Naive B cell (primary cell): ENCODE results near the gene CCDC194. TPM values are rescaled to one million over a fixed set of nuclear protein-coding genes. Genes with fewer than 3 reads are reported as not detected.

Experiments
- ATAC-seq, 2 donors: fragments of 150-1000 bp; cut with Tn5 transposase; 2 replicates each; pipeline ENCODE4 v1.10.0; 2021; ENCODE audit warnings: low read depth in 2 of 2, mild to moderate bottlenecking in 2 of 2, moderate library complexity in 2 of 2
- DNase-seq: peaks from one replicate; pipeline ENCODE4 v3.0.0; 2022
- H3K27ac Mint-ChIP-seq, 6 donors: one replicate each; pipeline ENCODE4 v1.8.0; 2020 to 2022; ENCODE audit warnings: mild to moderate bottlenecking in 6 of 6, mixed read lengths in 6 of 6, moderate library complexity in 5 of 6, inconsistent platforms in 2 of 6
- H3K27me3 Mint-ChIP-seq, 3 donors: one replicate each; pipeline ENCODE4 v1.8.0; 2021 to 2022; ENCODE audit warnings: mixed read lengths in 3 of 3, mild to moderate bottlenecking in 1 of 3
- H3K36me3 Mint-ChIP-seq, 2 donors: one replicate each; pipeline ENCODE4 v1.8.0; 2020 to 2022; ENCODE audit warnings: mixed read lengths in 2 of 2, inconsistent platforms in 1 of 2, mild to moderate bottlenecking in 1 of 2
- H3K4me1 Mint-ChIP-seq, 3 donors: one replicate each; pipeline ENCODE4 v1.8.0; 2020 to 2022; ENCODE audit warnings: mixed read lengths in 3 of 3, inconsistent platforms in 1 of 3, mild to moderate bottlenecking in 1 of 3, moderate library complexity in 1 of 3
- H3K4me3 Mint-ChIP-seq, 8 donors: one replicate each; pipeline ENCODE4 v1.8.0; 2020 to 2022; ENCODE audit warnings: mild to moderate bottlenecking in 8 of 8, mixed read lengths in 8 of 8, moderate library complexity in 8 of 8, inconsistent platforms in 2 of 8
- H3K9me3 Mint-ChIP-seq, 7 donors: one replicate each; pipeline ENCODE4 v1.8.0; 2020 to 2022; ENCODE audit warnings: mixed read lengths in 7 of 7, mild to moderate bottlenecking in 5 of 7, inconsistent platforms in 2 of 7, moderate library complexity in 1 of 7
- polyA plus RNA-seq, 6 donors: library from polyadenylated mRNA; unstranded; fragments of 300-500 nt; fragmentation: Illumina TruSeq; gene quantifications; one replicate each; pipeline ENCODE4 v1.2.3, GENCODE V29; 2021; ENCODE audit warnings: low read depth in 6 of 6

Gene CCDC194
- polyA plus RNA-seq, 6 donors from 2014 or later = not detected

DNA sequence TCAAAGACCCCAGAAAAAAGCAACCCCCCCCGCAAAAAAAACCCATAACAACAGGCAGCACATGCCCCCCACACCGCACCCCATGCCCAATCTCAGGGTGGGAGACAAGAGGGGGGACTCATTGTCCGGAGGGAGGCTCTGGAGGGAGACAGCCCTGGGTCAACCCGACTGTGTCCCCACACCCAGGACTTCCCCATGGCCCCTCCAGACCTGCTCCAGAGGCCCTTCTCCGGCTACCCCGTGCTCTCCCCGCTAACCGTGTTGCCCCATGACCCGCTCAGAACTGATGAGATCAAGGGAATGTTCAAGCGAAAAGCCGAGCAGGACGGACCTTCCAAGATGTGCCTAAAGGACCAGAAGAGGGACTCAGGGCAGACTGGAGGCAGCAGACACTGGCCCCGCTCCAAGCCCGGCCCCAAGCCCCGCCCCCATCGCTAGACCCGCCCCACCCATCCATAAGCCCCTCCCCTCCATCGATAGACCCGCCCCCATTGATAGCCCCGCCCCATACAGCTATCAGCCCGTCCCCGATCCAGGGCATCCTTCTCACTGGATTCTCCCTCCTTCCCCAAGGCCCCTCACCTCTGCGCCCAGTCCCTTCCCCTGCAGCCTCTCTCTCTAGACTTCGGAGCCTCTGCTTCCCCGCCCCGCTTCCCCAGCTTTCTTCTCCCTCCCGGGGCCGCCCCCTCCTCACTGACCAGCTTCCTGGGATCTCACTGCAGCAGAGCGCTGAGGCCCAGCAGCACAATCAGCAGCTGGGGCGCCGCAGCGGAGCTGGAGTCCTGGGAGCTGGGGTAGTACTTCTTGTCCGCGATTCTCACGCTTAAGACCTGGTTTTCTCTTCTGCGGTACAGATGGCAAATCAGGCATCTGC is 9.2 kb upstream of the CCDC194 start:
- H3K27ac Mint-ChIP-seq = peak overlapping the region in 2 of 6 donors; percentile 75 to 83
- peaks cover 37 to 51% (median 39%) of the 10 kb centered on the region in 3 donors for H3K4me1 Mint-ChIP-seq
- ATAC-seq (no peak), DNase-seq (no peak)
- no peaks in the 10 kb centered on the region for H3K36me3 Mint-ChIP-seq
- peak overlapping the region; percentile 85 to 100 (median 96) for H3K4me3 Mint-ChIP-seq
- no peaks in the 10 kb centered on the region for H3K27me3 Mint-ChIP-seq
- H3K9me3 Mint-ChIP-seq = no peaks in the 10 kb centered on the region

DNA sequence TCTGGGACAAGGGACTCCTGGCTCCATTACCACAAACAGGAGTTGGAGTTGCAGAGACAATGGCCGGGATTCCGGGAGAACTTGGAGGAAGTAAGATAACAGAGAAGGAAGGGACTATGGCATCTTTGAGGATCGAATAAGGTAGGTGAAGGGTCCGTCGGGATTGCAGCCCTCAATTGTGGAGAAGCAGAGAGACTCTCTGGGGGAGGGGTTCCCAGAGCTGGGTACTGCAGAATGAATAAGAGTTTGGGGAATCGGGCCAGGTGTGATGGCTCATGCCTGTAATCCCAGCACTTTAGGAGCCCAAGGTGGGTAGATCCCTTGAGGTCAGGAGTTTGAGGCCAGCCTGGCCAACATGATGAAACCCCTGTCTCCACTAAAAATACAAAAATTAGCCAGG is 7.6 kb upstream of the CCDC194 start:
- no peaks in the 10 kb centered on the region for H3K36me3 Mint-ChIP-seq

DNA sequence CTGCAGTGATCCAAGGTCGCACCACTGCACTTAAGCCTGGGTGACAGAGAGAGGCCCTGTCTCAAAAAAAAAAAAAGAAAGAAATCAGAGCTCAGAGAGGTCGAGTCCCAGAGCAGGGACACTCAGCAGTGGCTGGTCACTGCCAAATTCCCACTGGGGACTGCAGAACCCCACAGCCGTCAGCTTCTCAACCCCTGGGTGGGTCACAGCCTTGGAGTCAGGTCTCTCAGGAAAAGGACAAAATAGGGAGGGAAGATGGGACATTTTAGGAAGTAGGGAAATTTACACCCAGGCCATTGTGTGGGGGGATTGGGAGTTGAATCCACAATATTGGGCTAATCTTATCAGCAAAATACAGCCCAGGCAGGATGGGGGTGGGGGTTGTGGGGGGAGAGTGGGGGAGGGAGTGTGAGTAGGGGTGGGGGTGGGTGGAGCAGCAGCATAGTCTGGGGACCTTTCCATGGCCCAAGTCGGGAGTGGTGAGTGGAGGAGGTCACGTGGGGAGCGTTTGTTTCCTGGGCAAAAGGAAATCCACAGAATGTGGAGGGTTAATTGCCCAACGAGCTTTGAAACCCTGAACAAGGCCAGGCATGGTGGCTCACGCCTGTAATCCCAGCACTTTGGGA is 5.0 kb upstream of the CCDC194 start:
- Mint-ChIP-seq H3K36me3 (no peaks in the 10 kb centered on the region), H3K9me3 (no peaks in the 10 kb centered on the region)
- no peak for ATAC-seq

More for the DNA sequence above, 7.6 kb upstream of the CCDC194 start:
- DNase-seq (no peak), ATAC-seq (no peak)
- Mint-ChIP-seq H3K9me3 (no peaks in the 10 kb centered on the region), H3K27ac (peak overlapping the region in 3 of 6 donors; percentile 54 to 76 (median 75)), H3K27me3 (no peaks in the 10 kb centered on the region), H3K4me3 (peak overlapping the region in 3 of 8 donors; percentile 42 to 74 (median 51)), H3K4me1 (peaks cover 25 to 35% (median 26%) of the 10 kb centered on the region in 3 donors)

DNA sequence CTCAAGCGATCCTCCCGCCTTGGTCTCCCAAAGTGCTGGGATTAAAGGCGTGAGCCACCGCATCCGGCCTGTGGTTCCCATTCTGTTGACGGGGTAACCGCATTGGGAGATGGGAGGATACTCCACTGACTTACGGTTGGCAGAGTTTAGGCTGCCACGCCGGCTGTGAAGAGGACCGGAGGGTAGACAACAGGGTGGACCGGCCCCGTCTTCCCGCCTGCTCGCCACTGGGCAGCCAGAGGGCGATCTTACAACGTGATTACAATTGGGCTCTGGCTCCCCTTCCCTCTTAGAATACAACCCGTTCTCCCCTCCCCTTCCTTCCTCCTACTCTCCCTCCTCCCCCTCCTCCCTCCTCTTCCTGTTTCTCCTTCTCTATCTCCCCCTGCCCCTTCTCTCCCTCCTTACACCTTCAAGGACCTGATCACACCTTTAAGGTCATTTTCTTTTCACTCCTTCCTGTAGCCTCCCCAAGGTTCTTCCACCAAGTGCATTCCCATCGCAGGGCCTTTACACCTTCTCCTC is 957 bp upstream of the CCDC194 start:
- Mint-ChIP-seq H3K4me1 (peaks cover 19 to 28% (median 22%) of the 10 kb centered on the region in 3 donors), H3K27me3 (peaks cover 0 to 6% (median 0%) of the 10 kb centered on the region in 3 donors), H3K9me3 (no peaks in the 10 kb centered on the region), H3K27ac (peak overlapping the region in 4 of 6 donors; percentile 54 to 91 (median 74)), H3K36me3 (no peaks in the 10 kb centered on the region), H3K4me3 (peak overlapping the region in 3 of 8 donors; percentile 16 to 65 (median 36))
- DNase-seq (no peak), ATAC-seq (no peak)

More for the DNA sequence above, 5.0 kb upstream of the CCDC194 start:
- no peak for DNase-seq
- Mint-ChIP-seq H3K4me1 (peaks cover 18 to 26% (median 20%) of the 10 kb centered on the region in 3 donors), H3K27ac (no peak overlapping the region), H3K4me3 (no peak overlapping the region), H3K27me3 (no peaks in the 10 kb centered on the region)

DNA sequence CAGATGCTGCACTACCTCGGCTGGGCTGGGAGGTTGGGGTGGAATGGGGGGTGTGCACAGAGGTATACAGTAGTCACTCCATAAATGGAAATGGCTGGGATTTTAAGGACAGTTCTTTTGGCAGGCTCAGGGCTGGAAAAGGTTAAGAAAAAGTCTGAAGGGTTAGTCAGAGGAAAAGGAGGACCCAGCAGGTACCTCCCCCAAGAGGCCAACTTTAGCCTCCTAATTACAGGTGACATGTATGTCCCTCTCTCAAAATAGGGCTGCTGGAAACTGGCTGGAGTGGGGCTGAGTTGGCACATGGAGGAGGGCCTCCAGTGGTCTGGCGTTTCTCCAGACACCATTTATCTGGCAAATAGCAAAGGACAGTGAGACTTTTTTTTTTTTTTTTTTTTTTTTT is 994 bp downstream of the CCDC194 start:
- Mint-ChIP-seq H3K27ac (no peak overlapping the region), H3K27me3 (peaks cover 0 to 6% (median 0%) of the 10 kb centered on the region in 3 donors), H3K9me3 (peaks cover 0 to 6% (median 4%) of the 10 kb centered on the region in 7 donors), H3K36me3 (no peaks in the 10 kb centered on the region), H3K4me3 (peak overlapping the region in 2 of 8 donors; percentile 3 to 59), H3K4me1 (peaks cover 19 to 27% (median 22%) of the 10 kb centered on the region in 3 donors)
- ATAC-seq = no peak
- DNase-seq = no peak

DNA sequence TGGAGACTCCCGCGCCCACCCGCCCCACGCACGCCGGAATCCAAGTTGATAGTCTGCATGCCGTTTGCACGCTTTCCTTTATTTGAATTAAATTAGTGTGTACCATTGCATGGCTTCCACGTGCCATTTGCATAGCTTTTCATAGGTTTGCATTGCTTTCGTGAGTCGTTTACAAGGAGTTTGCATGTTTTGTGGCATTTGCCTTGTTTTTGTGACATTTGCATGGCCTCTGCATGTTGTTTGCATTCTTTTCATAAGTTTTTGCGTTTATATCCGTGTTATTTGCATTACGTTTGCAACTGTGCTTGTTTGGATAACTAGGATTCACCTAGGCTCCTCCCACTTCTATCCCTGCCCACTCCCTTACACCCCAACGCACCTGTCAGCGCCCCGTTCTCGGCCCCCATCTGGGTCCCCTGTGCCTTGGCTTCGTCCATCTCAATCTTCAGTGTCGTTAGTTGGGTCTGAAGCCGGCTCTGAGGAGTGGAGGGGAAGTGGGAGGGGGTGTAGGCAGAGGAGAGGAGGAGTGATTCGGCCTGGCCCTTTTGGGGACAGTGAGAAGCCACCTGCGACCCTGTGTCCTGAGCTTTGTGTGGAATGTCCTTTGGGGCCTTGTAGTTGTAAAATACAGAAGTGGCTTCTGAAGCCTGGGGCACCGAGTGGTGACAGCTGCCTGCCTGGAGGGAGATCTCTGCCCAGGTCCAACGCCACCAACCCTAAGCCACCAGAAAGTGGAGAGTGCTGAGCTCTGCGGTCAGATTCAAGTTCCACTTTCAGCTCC is 2.4 kb downstream of the CCDC194 start:
- peak; percentile 17 to 21 for ATAC-seq
- DNase-seq = no peak
- H3K4me3 Mint-ChIP-seq = peak overlapping the region; percentile 44 to 95 (median 89)
- peak overlapping the region in 2 of 6 donors; percentile 32 to 76 for H3K27ac Mint-ChIP-seq
- H3K36me3 Mint-ChIP-seq = no peaks in the 10 kb centered on the region
- H3K4me1 Mint-ChIP-seq = peaks cover 19 to 27% (median 22%) of the 10 kb centered on the region in 3 donors
- H3K9me3 Mint-ChIP-seq = peaks cover 0 to 6% (median 4%) of the 10 kb centered on the region in 7 donors
- H3K27me3 Mint-ChIP-seq = peaks cover 0 to 6% (median 0%) of the 10 kb centered on the region in 3 donors

DNA sequence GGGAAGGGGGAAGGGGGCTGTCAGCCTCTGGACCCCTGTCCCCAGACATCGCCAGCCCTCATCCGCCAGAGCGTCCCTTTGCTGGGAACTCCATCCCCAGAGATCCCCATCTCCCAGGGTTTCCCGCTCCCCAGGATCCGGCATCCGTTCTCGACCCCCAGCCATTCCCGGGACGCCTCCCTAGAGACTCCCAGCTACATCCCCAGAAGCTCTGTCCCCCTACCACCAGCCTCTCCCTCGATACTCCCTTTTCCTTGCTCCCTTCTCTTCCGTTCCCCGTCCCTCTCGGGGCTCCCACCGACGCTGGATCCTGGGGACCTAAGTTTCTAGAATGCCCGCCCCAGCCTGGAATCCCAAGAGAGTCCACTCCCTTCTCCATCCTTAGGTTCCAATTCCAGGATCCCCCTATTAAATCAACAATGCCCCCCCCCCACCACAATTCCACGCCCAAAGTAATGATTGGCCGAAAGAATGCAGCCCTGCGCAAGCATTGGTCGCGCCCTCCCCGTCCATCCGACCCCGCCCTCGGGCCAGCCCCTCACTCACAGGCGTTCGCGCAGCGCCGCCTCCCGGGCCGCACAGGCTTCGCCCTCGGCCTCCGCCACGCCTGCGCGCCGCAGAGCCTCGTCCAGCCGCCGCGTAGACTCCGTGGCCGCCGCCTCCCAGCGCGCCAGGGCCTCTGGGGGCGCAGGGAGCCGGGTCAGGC is 3.2 kb downstream of the CCDC194 start:
- ATAC-seq = peak; percentile 99
- Mint-ChIP-seq H3K4me1 (peaks cover 22 to 30% (median 22%) of the 10 kb centered on the region in 3 donors), H3K4me3 (peak overlapping the region; percentile 86 to 95 (median 91)), H3K27ac (peak overlapping the region in 4 of 6 donors; percentile 16 to 78 (median 47)), H3K9me3 (peaks cover 0 to 6% (median 4%) of the 10 kb centered on the region in 7 donors), H3K36me3 (no peaks in the 10 kb centered on the region), H3K27me3 (peaks cover 0 to 6% (median 0%) of the 10 kb centered on the region in 3 donors)
- DNase-seq = peak; percentile 86

DNA sequence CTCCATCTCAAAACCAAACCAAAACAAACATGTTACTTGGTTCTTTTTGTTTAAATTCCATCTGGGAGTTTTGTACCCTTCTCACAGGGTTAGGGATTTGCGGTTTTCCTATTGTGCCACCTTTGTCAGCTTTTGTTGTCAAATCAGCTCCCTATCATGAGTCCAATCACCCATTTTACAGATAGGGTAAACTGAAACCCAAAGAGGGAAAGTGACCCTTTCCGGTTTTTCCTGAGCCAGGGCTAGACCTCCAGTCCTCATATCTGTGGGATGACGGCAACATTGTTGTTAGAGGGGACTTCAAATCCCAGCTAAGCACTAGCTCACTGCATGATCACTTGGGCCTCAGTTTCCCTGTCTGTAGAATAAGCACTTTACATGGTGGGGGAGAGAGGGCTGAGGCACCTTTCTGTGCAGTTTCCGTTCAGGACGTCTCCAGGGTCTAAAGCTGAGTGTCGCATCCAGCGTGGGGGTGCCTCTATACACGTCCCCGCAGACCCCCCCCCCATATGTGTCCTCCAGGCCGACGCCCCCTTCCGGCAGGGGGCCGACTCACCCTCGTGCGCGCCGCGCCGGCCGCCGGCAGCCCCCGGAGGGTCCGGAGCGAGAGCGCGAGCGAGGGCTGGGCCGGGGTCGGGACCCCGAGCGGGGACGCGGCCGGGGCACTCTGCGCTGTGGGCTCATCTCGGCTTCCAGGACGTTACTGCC is 3.9 kb downstream of the CCDC194 start:
- H3K4me3 Mint-ChIP-seq = peak overlapping the region; percentile 15 to 94 (median 82)
- H3K27ac Mint-ChIP-seq = no peak overlapping the region
- peaks cover 0 to 6% (median 4%) of the 10 kb centered on the region in 7 donors for H3K9me3 Mint-ChIP-seq
- H3K4me1 Mint-ChIP-seq = peaks cover 18 to 26% (median 19%) of the 10 kb centered on the region in 3 donors
- ATAC-seq = no peak
- peaks cover 0 to 6% (median 0%) of the 10 kb centered on the region in 3 donors for H3K27me3 Mint-ChIP-seq
- no peaks in the 10 kb centered on the region for H3K36me3 Mint-ChIP-seq
- DNase-seq = no peak

DNA sequence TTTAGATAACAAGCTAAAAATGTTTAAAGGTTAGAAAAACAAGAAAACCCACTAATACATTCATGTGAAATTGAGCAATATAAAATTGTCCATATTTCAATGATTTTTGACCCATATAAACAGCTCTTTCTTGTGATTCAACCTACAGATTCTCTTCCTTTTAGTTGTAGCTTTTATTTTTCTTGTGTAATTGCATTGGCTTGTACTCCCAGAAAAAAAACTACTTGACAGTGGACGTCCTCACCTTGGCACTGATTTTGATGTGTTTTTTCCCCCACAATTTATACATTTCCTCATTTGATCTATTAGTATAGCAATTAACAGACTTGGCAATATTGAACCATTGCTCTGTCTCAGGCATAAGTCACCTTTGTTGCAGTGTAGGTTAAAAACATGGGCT is 4.7 kb downstream of the CCDC194 start:
- peaks cover 0 to 6% (median 0%) of the 10 kb centered on the region in 3 donors for H3K27me3 Mint-ChIP-seq
- H3K36me3 Mint-ChIP-seq = no peaks in the 10 kb centered on the region
- no peak for ATAC-seq
- peaks cover 14 to 18% (median 16%) of the 10 kb centered on the region in 3 donors for H3K4me1 Mint-ChIP-seq
- H3K9me3 Mint-ChIP-seq = peaks cover 0 to 6% (median 4%) of the 10 kb centered on the region in 7 donors
- H3K27ac Mint-ChIP-seq = no peak overlapping the region
- no peak for DNase-seq
- H3K4me3 Mint-ChIP-seq = peak overlapping the region in 6 of 8 donors; percentile 6 to 91 (median 26)

DNA sequence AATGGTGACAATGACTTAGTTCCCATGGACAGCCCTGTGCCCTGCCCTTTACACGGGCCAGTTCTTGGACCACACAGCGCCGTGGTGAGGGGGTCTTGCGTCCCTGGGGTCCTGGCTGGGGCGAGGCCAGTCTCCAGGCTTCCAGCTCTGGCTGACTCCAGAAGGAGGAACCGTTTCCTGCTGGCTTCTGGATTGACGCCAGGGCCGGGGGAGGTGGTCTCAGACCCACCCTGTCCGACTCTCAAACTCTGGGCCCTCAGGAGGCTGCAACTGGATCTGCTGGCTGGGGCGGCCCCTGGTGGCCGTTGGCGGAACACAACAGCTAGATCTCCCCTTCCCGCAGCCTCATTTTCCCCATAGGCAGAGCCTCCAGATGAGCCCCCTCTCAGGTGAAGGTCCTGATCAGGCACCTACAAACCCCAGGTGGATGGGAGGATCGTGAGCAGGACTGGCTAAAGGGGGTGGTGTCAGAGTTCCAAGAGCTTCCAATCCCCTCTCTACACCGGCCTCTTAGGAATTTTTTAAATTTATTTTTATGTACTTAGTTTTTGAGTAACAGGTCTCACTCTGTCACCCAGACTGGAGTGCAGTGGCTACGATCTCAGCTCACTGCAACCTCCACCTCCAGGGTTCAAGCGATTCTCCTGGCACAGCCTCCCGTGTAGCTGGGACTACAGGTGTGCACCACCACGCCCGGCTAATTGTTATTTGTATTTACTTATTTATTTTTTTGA is 8.0 kb downstream of the CCDC194 start:
- Mint-ChIP-seq H3K27ac (peak overlapping the region in 1 of 6 donors; percentile 15), H3K9me3 (peaks cover 0 to 6% (median 4%) of the 10 kb centered on the region in 7 donors), H3K4me3 (peak overlapping the region in 1 of 8 donors; percentile 47), H3K27me3 (peaks cover 0 to 5% (median 0%) of the 10 kb centered on the region in 3 donors), H3K36me3 (no peaks in the 10 kb centered on the region), H3K4me1 (peaks cover 9 to 31% (median 16%) of the 10 kb centered on the region in 3 donors)
- peak; percentile 41 to 57 for ATAC-seq
- DNase-seq = peak; percentile 58

DNA sequence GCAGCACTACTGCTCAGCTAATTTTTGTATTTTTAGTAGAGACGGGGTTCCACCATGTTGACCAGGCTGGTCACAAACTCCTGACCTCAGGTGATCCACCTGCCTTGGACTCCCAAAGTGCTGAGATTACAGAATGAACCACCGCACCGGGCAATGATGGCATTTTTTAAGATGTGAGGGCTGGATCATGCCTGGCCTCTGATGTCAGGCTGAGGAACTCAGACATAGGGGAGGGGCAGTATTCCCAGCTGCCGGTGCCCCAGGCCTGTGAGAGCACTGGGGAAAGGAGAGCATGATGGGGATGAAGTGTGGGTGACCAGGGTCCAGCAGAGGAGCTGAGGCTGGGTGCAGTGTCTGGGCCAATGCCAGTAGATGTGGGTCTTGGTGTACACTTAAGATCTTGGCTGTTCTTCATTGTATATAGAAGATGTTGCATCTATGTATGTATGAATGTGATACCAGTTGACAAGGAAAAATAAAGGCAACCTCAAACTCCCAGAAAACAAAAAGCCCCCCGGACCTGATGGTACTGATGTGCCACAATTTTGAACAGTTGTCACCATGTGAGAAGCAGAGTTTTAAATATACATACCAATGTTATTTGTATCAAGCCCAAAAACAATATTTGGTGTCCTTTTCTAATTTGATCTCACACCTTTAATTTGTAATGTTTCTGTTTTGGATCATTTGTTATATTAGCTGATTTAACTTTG is 13.4 kb downstream of the CCDC194 start:
- ATAC-seq (no peak), DNase-seq (no peak)
- Mint-ChIP-seq H3K4me1 (peaks cover 12 to 53% (median 38%) of the 10 kb centered on the region in 3 donors), H3K27ac (no peak overlapping the region), H3K27me3 (peaks cover 10 to 18% (median 16%) of the 10 kb centered on the region in 3 donors), H3K36me3 (no peaks in the 10 kb centered on the region), H3K9me3 (peaks cover 0 to 6% (median 3%) of the 10 kb centered on the region in 7 donors), H3K4me3 (peak overlapping the region in 2 of 8 donors; percentile 19 to 49)
